NCI-H2227 (cell line): ENCODE results near the gene UMODL1.
"Not testable (repeated sequence)": the region's sequence is repeated elsewhere in the genome, so short reads cannot be mapped to it uniquely, and the experiment has no call there.

Source experiments
- DNase-seq: peaks from one replicate; lab custom pipeline; 2025; ENCODE audit not compliant: unreplicated experiment; lab: John Stamatoyannopoulos, UW

Gene UMODL1

DNA sequence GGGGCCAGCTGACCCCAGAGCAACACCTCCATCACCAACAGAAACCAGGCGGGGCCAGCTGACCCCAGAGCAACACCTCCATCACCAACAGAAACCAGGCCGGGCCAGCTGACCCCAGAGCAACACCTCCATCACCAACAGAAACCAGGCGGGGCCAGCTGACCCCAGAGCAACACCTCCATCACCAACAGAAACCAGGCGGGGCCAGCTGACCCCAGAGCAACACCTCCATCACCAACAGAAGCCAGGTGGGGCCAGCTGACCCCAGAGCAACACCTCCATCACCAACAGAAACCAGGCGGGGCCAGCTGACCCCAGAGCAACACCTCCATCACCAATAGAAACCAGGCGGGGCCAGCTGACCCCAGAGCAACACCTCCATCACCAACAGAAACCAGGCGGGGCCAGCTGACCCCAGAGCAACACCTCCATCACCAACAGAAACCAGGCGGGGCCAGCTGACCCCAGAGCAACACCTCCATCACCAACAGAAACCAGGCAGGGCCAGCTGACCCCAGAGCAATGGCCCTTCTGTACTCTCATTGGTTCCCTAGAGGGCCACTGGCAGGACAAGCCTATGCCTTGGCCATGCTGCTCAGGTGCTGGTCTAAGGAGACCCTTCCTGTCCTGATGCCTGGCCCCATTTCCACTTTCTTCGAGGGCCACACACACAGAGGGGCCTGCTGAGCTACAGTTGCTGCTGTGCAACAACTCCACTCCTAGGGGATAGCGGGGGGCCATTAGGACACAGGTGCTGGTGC lies 7.3 kb downstream of the UMODL1 start:
- DNase-seq = not testable (repeated sequence)

- no peak for DNase-seq
Measured at GRCh38 chr21:42079008-42079938, 8.2 kb downstream of the UMODL1 start.

DNA sequence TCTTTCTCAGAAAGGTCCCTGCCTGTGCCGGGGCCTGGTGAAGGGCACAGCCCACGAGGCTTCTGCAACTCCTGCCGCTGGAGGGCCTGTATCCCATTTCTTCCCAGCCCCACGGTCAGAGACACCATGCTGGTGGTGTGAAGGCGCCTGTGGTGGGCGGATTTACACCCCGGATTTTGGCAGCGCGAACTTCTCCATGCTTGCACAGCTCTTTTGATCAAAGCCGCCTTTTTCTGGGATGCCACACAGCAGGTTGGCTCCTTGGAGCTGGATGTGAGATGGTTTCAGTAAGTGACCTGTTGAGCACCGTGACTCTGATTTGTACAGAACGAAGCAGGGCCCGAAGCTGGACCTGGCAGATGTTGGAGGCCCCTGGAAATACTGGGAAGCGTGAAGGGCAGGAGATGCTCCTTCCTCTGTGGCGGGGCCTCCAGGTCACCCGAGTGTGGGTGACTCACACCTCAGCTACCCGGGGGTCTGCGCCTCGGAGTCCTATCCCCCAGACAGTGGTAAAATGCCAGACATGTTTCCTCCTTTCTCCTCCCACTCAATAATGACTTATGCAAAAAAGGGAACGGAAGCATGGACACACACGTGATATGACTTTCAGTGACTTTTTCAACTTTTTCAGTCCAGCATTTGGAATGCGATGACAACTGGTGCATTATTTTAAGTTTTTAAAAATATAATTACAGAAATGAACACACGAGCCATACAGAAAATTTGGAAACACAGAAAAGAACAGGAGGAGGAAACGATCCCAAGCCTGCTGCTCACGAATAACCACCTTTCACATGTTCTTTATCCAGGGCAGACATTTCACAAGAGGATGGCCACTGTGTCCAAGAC lies 9.0 kb downstream of the UMODL1 start:
- DNase-seq = no peak

- no peak for DNase-seq
Measured at GRCh38 chr21:42080788-42081083, 9.6 kb downstream of the UMODL1 start.

DNA sequence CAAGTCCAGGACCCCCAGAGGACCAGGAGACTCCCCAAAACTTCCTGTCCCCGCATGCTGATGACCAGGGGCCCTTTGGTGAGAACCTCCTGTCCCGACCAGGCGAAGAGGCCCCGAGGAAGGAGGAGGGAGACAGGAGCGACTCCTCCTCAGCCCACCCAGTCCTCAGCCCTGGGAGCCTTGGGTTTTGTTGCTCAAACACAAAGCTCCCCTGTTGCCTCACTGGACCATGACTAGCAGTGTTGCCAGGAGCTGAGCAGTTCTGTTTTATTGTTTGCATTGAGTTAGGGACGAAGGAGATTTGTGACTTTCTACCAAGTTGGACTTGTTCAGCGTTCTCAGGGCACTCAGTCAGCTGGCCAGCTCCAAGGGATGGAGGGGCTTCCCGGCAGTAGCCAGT lies 10.0 kb downstream of the UMODL1 start:
- DNase-seq = no peak

DNA sequence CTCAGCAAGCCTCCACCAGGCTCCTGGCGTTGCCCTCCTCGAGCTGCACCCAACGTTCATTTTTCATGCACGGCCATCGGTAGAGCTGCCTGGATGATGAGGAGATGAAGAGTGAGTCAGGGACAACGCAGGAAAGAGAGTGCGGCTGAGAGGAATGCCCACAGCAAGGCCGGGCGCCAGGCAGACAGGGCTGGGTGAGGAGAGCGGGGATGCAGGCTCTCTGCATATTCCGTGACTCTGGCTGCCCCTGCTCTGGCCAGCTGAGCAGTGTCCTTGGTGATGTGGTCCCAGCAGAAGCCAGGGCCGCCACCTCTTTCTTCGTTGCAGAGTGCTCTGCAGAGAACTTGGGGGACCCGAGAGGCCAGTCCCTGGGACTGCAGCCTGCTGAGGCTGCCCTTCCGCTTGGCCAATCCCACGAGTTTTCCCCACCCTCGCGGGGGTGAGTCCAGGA lies 10.8 kb downstream of the UMODL1 start:
- no peak for DNase-seq

DNA sequence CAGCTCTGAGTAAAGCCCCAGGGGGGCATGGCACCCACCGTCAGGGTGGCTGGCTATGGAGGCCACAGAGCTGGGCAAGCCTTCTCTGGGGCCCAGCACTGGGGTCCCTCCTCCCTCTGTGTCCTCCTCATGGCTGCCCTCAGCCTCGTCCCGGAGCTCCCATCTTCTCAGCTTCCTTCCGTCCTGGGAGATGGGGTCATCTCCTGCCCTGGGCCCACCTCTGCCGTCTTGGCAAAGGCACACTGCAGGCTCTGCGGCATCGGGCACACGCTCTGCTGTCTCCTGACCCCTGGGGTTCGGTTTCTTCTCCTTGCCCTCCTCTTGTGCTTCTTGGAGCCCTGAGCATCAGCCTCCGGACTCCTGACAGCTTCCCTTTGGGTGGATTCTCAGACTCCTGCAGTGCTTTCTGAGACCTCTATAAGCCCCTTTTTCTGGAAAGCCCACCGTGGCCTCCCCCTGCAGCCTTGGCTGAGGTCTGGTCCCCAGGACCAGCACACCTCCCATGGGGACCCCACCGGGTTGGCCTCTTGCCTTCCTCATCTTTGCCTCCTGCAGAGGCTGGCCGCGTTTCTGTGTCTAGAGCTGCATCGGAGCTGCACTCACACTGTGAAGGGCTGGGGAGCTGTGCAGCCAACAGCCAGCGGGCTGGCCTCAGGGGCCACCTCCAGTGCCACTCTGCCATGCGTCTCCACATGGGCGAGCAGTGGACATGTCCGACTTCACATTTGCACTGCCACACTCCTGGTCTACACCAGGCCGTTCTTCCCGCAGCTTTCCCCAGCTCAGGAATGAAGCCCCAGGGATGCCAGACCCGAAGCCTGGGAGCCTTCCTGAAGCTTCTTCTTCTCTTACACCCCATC lies 11.6 kb downstream of the UMODL1 start:
- DNase-seq = no peak

- no peak for DNase-seq
Measured at GRCh38 chr21:42083361-42083690, 12.2 kb downstream of the UMODL1 start.

- DNase-seq = no peak
Measured at GRCh38 chr21:42084079-42084478, 13.0 kb downstream of the UMODL1 start.

GRCh38 chr21:42085246-42086077 lies 14.3 kb downstream of the UMODL1 start:
- no peak for DNase-seq

DNA sequence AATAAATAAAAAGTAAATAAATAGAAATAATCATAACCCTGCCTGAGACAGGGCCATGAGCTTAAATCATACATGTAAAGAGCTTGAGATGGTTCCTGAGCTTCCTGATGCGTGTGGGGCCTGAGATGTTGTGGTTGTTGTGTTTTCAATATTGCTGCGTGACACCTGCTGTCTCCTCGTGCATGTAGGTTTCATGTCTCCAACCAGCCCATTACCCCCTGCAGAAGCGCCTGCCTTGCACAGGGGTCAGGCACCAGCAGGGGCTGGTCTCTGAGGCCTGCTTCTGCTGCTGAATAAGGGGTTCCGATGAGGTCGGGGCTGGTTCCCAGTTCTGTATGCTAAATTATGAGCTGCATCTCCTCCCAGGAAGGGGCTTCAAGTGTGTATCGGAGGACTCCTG lies 15.9 kb downstream of the UMODL1 start:
- DNase-seq = no peak

GRCh38 chr21:42088148-42088547 lies 17.0 kb downstream of the UMODL1 start:
- no peak for DNase-seq

DNA sequence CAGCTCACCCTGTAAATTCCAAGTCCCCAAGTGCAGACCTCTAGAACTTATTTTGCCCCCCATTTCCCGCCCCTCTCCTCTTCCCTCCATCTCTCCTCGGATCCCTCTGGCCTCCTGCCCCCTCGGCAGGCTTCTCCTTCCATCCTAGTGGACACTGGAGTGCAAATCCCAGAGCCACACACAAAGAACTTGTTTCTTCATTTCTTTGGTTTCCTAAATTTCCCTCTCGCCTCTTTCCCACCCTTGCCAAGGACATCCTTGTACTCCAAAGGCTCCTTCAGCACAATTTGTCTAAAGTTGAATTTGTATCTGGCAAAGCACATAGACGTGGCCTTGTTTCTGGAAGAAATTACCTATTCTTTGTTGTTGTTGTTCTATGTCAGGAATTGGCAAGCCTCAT lies 17.5 kb downstream of the UMODL1 start:
- DNase-seq = no peak

DNA sequence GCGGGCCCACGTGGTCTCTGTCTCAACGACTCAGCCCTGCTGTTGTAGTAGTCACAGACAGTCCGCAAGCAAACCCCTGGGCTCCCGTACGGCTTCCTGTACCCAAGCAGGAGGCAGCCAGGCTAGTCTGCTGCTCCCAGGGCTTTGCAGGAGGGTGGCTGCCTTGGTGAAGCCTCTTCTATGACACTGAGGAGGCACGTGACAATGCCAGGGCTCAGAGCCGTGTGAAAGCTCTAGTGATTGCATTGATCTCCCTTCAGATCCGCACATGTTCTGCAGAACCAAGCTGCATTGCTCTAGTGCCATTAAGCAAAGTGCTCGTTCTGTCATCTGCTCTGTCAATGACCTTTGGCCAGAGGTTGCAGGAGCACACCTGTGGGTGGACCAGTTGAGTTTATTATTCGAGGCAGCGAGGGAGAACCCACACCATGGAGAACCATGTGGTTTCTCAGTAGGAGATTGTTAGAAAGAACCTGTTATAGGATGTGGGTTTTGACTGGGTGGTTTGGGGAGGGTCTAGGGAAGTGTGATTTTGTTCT lies 18.0 kb downstream of the UMODL1 start:
- no peak for DNase-seq

DNA sequence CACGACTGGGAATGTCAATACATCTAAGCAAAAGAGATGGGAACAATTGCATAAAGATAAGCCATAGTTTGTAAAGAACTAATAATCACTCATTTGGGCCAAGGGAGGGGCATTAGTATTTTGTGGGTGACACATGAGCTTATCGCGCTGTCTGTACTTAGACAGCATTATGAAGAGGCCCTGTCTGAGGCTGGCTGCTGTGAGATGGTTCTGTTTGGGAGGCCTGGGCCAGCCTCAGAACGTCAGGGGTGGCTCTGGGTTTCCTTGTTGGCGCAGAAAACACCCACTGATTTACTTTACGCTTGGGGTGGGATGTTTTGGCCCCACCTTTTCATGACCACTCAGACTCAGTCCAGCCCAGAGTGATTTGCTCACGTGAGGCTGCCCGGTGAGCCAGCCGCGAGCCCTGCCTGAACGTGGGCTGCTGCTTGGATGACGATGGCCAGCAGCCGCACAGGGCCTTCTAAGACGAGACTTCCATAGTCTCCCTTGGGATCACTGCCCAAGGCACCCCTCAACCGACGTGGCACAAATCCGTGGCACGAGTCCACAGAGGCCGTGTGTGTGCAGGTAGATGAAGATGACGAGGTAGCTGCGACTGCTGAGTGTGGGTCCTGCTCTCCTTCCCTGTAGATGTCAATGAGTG lies 18.7 kb downstream of the UMODL1 start:
- DNase-seq = no peak

- DNase-seq = no peak
Measured at GRCh38 chr21:42091899-42092508, 20.9 kb downstream of the UMODL1 start.

- no peak for DNase-seq
Measured at GRCh38 chr21:42092771-42093170, 21.7 kb downstream of the UMODL1 start.

GRCh38 chr21:42093186-42093585 lies 22.1 kb downstream of the UMODL1 start:
- DNase-seq = no peak
